ENCODE data around the gene CLCN1. TPM values are rescaled to one million over a fixed set of nuclear protein-coding genes. Genes with fewer than 3 reads are reported as not detected.

Gene CLCN1
- total and polyA plus RNA-seq, 2 of the 4 experiments (the other 2 are of a cell fraction) = not detected

DNA sequence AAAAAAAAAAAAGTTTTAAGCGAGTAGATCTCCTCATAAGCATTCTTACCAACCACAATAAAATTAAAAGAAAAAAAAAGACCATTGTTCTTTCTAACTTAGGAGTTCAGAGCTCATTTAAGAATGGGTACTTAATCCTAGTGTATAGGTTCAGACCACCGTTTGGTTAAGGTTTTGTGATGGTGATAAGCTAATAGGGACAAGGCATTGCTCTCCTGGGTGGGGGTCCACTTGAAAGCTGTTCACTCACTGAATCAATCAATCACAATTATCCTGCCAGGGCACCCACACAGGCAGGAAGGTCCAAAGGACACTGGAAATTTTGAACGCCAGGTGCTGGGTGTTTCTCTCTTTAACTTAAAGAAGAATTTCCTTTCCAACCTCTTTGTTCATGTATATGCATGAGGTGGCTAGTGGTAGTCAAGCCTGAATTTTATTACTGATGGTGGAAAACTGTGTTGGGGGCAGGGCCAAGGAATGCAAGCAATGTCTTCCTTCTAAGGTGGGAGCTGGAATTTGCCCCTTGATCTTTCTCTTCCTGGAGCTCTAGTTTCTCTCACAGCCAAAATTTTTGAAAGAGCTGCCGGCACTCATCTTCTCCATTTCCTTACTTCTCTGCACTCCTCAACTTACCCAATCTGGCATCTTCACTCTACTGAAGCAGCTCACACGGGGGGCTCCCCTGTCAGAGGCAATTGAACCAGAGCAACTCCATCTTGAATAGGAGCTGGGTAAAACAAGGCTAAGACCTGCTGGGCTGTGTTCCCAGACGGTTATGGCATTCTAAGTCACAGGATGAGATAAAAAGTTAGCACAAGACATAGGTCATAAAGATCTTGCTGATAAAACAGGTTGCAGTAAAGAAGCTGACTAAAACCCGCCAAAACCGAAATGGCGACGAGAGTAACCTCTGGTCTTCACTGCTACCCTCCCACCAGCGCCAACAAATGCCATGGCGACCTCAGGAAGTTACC lies 54.1 kb downstream of the CLCN1 start:
- no peak overlapping the region for H3K18ac ChIP-seq (ENCODE audit: low read depth, low read length)
- H3K9me1 ChIP-seq (ENCODE audit: insufficient read depth, low read length) = peaks cover 4% of the 10 kb centered on the region; the same call in 1 of the 2 replicates
- no peak overlapping the region for H3K27ac ChIP-seq (ENCODE audit: insufficient read depth, low read length)

More for the DNA sequence above, 54.1 kb downstream of the CLCN1 start:
- ChIA-PET POLR2A (ENCODE audit: unreplicated experiment) (no interaction called here), CTCF (interaction anchor here (1.2 to 2.1 kb wide), 3 partner anchors 10 to 130 kb away, joined by 4 to 9 read pairs (median 5); no protein-coding TSS in a partner anchor)
- Histone ChIP-seq H3K56ac (ENCODE audit: extremely low read depth, insufficient read depth, low read length) (no peak overlapping the region), H4K8ac (ENCODE audit: low read depth in 2 of 2, low read length in 2 of 2) (no peak overlapping the region), H3K9me3 (ENCODE audit: control insufficient read depth, insufficient read depth, low read length) (no peaks in the 10 kb centered on the region), H3K36me3 (ENCODE audit: control insufficient read depth, insufficient read depth, low read length) (no peaks in the 10 kb centered on the region), H4K91ac (ENCODE audit: insufficient read depth, low read depth, low read length) (no peak overlapping the region), H3K14ac (replicated peaks; ENCODE audit: low read depth, low read length) (no peak overlapping the region), H3K27me3 (ENCODE audit: control insufficient read depth, insufficient read depth, low read length) (peaks cover 8% of the 10 kb centered on the region), H2AK9ac (replicated peaks; ENCODE audit: low read depth, low read length, poor library complexity) (no peak overlapping the region), H3K9ac (ENCODE audit: low read depth, low read length) (no peak overlapping the region), H2BK15ac (ENCODE audit: low read depth, low read length) (no peak overlapping the region), H4K20me1 (ENCODE audit: insufficient read depth, low read length) (no peaks in the 10 kb centered on the region), H2BK20ac (ENCODE audit: low read depth, low read length) (no peak overlapping the region), H4K5ac (ENCODE audit: low read depth, low read length) (no peak overlapping the region), H3K23ac (ENCODE audit: low read depth, low read length) (no peak overlapping the region), H3K4me1 (ENCODE audit: control insufficient read depth, insufficient read depth, low read length) (peaks cover 4% of the 10 kb centered on the region; the same call in 1 of the 2 replicates), H2BK5ac (ENCODE audit: low read depth, low read length, poor library complexity, severe bottlenecking) (no peak overlapping the region), H3K4me3 (ENCODE audit: insufficient read depth, low read depth, low read length) (no peak overlapping the region), H3K4ac (ENCODE audit: low read depth, low read length) (no peak overlapping the region), H3K4me2 (ENCODE audit: low read depth, low read length) (no peak overlapping the region), H2BK120ac (ENCODE audit: low read depth, low read length) (no peak overlapping the region), H2AFZ (replicated peaks; ENCODE audit: low read length, poor library complexity) (no peak overlapping the region), H2AK5ac (ENCODE audit: low read depth, low read length) (no peak overlapping the region), H3K79me1 (ENCODE audit: low read depth in 1 of 2, low read length in 2 of 2) (no peaks in the 10 kb centered on the region)
- BruUV-seq (replicated peaks) = no TSS peak
- intact Hi-C loops (cut with micrococcal nuclease) = no loop called here
- TF ChIP-seq, protein P1, sequence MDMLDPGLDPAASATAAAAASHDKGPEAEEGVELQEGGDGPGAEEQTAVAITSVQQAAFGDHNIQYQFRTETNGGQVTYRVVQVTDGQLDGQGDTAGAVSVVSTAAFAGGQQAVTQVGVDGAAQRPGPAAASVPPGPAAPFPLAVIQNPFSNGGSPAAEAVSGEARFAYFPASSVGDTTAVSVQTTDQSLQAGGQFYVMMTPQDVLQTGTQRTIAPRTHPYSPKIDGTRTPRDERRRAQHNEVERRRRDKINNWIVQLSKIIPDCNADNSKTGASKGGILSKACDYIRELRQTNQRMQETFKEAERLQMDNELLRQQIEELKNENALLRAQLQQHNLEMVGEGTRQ (IDR thresholded peaks at IDR 0.05; ENCODE audit: low read depth, low read length) = no peak
- TF ChIP-seq CEBPB (IDR thresholded peaks at IDR 0.05; ENCODE audit: low read depth, low read length) (no peak), RFX5 (IDR thresholded peaks at IDR 0.05; ENCODE audit: low read depth, low read length) (no peak), BHLHE40 (IDR thresholded peaks at IDR 0.05; ENCODE audit: low read depth, low read length) (no peak), MXI1 (IDR thresholded peaks at IDR 0.05; ENCODE audit: borderline replicate concordance, low read depth, low read length) (no peak), POLR2A (IDR thresholded peaks at IDR 0.05; ENCODE audit: low read depth, low read length) (no peak), SMC3 (IDR thresholded peaks at IDR 0.05; ENCODE audit: low read depth, low read length) (no peak), MAFK (IDR thresholded peaks at IDR 0.05; ENCODE audit: low read depth, low read length) (no peak), RCOR1 (IDR thresholded peaks at IDR 0.05; ENCODE audit: insufficient replicate concordance, low read length) (no peak), NFE2L2 (IDR thresholded peaks at IDR 0.05; ENCODE audit: low read depth, low read length) (no peak), MAZ (IDR thresholded peaks at IDR 0.05; ENCODE audit: borderline replicate concordance, low read depth, low read length) (no peak), CHD1 (IDR thresholded peaks at IDR 0.05; ENCODE audit: low read depth, low read length) (no peak)
- TF ChIP-seq, protein P2, sequence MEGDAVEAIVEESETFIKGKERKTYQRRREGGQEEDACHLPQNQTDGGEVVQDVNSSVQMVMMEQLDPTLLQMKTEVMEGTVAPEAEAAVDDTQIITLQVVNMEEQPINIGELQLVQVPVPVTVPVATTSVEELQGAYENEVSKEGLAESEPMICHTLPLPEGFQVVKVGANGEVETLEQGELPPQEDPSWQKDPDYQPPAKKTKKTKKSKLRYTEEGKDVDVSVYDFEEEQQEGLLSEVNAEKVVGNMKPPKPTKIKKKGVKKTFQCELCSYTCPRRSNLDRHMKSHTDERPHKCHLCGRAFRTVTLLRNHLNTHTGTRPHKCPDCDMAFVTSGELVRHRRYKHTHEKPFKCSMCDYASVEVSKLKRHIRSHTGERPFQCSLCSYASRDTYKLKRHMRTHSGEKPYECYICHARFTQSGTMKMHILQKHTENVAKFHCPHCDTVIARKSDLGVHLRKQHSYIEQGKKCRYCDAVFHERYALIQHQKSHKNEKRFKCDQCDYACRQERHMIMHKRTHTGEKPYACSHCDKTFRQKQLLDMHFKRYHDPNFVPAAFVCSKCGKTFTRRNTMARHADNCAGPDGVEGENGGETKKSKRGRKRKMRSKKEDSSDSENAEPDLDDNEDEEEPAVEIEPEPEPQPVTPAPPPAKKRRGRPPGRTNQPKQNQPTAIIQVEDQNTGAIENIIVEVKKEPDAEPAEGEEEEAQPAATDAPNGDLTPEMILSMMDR (conservative IDR thresholded peaks at IDR 0.05; ENCODE audit: low read depth, low read length) = no peak
- TF ChIP-seq, protein P3, sequence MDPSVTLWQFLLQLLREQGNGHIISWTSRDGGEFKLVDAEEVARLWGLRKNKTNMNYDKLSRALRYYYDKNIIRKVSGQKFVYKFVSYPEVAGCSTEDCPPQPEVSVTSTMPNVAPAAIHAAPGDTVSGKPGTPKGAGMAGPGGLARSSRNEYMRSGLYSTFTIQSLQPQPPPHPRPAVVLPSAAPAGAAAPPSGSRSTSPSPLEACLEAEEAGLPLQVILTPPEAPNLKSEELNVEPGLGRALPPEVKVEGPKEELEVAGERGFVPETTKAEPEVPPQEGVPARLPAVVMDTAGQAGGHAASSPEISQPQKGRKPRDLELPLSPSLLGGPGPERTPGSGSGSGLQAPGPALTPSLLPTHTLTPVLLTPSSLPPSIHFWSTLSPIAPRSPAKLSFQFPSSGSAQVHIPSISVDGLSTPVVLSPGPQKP (IDR thresholded peaks at IDR 0.05; ENCODE audit: borderline replicate concordance, low read depth, low read length) = no peak
- 60% methylated on average over 1 of the region's 12 CpGs; no CpG with 5 or more reads in 1 of the 2 experiments for WGBS, 2 experiments (ENCODE audit: extremely low coverage in 2 of 2, insufficient read length in 1 of 2)
- ATAC-seq (ENCODE audit: low read depth) = no peak
- in situ Hi-C loops (cut with MboI; ENCODE audit: low sequenced_read_pairs) = loop anchor here (5.0 kb wide), 1 partner anchor 73 kb away; no protein-coding TSS in a partner anchor
- dilution Hi-C loops (cut with HindIII; ENCODE audit: low sequenced_read_pairs, unreplicated experiment) = no loop called here
- DNase-seq = no peak

Measured in IMR-90 (cell line).